Esophagus mucosa (tissue), 1 donor: ENCODE measurements around the gene SBK2. TPM values are rescaled to one million over a fixed set of nuclear protein-coding genes. Genes with fewer than 3 reads are reported as not detected.

ENCODE experiments used
- ATAC-seq: fragments of 200-7000 bp; cut with Tn5 transposase; one replicate; pipeline ENCODE4 v1.9.1; 2020
- total RNA-seq: library from RNA; stranded (reverse); gene quantifications from one replicate; pipeline ENCODE4 v1.2.4, GENCODE V29; 2023
- donor health status: DM: yes; HTN: yes; CAD: no.

Gene SBK2
- total RNA-seq, 1 donor from 2014 or later: not detected

GRCh38 chr19:55554302-55554701 lies 17.4 kb upstream of the SBK2 start:
- no peak for ATAC-seq

GRCh38 chr19:55553217-55554182 lies 16.6 kb upstream of the SBK2 start:
- ATAC-seq: no peak

GRCh38 chr19:55552620-55553019 lies 15.7 kb upstream of the SBK2 start:
- ATAC-seq: no peak

GRCh38 chr19:55552206-55552605 lies 15.3 kb upstream of the SBK2 start:
- ATAC-seq: no peak

GRCh38 chr19:55550321-55550650 lies 13.4 kb upstream of the SBK2 start:
- ATAC-seq: no peak

GRCh38 chr19:55549500-55550320 lies 12.8 kb upstream of the SBK2 start:
- peak; percentile 12 for ATAC-seq

GRCh38 chr19:55546822-55547614 lies 10.1 kb upstream of the SBK2 start:
- peak; percentile 90 for ATAC-seq

- ATAC-seq: no peak
Observed at GRCh38 chr19:55546011-55546410, 9.1 kb upstream of the SBK2 start.

GRCh38 chr19:55545443-55545842 lies 8.5 kb upstream of the SBK2 start, which contains the start of gene SBK3:
TSS of gene SBK3 (minus strand) at chr19:55545543. CDS start at chr19:55545543, 0 bp downstream.
- ATAC-seq: no peak

- peak; percentile 20 for ATAC-seq
Observed at GRCh38 chr19:55544776-55545439, 8.0 kb upstream of the SBK2 start.

GRCh38 chr19:55544014-55544413 lies 7.1 kb upstream of the SBK2 start:
- ATAC-seq: no peak

- ATAC-seq: no peak
Observed at GRCh38 chr19:55543567-55543966, 6.6 kb upstream of the SBK2 start.

- no peak for ATAC-seq
Observed at GRCh38 chr19:55542292-55542855, 5.4 kb upstream of the SBK2 start.

- ATAC-seq: no peak
Observed at GRCh38 chr19:55541091-55541490, 4.2 kb upstream of the SBK2 start.

- no peak for ATAC-seq
Observed at GRCh38 chr19:55540619-55541018, 3.7 kb upstream of the SBK2 start.

- ATAC-seq: no peak
Observed at GRCh38 chr19:55539090-55539984, 2.4 kb upstream of the SBK2 start.

- ATAC-seq: no peak
Observed at GRCh38 chr19:55538132-55538531, 1.2 kb upstream of the SBK2 start.

GRCh38 chr19:55537741-55538111 lies 793 bp upstream of the SBK2 start:
- no peak for ATAC-seq

GRCh38 chr19:55536366-55536765 lies 567 bp downstream of the SBK2 start:
- ATAC-seq: no peak

- ATAC-seq: no peak
Observed at GRCh38 chr19:55535965-55536350, 975 bp downstream of the SBK2 start.
